Mesendoderm (in vitro differentiated cells): ENCODE results near the gene MTUS2.

ENCODE experiments used
- DNase-seq: peaks from one replicate; pipeline ENCODE4 v3.0.0; 2013
- H2AK5ac ChIP-seq: 2 replicates; pipeline ENCODE4 v1.6.1; 2013; ENCODE audit warnings: low read length, inconsistent platforms
- H2BK120ac ChIP-seq: 2 replicates; pipeline ENCODE4 v1.6.1; 2013; ENCODE audit warnings: low read depth, mild to moderate bottlenecking, low read length, moderate library complexity, mixed read lengths
- H2BK15ac ChIP-seq: replicated peaks from 2 replicates; pipeline ENCODE4 v1.6.1; 2013; ENCODE audit warnings: low read depth, mild to moderate bottlenecking, moderate library complexity
- H2BK5ac ChIP-seq: 2 replicates; pipeline ENCODE4 v1.6.1; 2013; ENCODE audit warnings: low read length, inconsistent platforms
- H3K18ac ChIP-seq: 2 replicates; pipeline ENCODE4 v1.6.1; 2013; ENCODE audit warnings: mild to moderate bottlenecking, low read length, mixed read lengths
- H3K23ac ChIP-seq: one replicate; pipeline ENCODE4 v1.6.1; 2013; ENCODE audit warnings: low read length
- H3K27ac ChIP-seq: 2 replicates; pipeline ENCODE4 v1.5.1; 2013; ENCODE audit warnings: low read depth, mild to moderate bottlenecking, inconsistent platforms, low read length, moderate library complexity
- H3K27me3 ChIP-seq: 2 replicates; pipeline ENCODE4 v1.6.1; 2013; ENCODE audit warnings: low read length, control low read depth, mild to moderate bottlenecking, inconsistent platforms; ENCODE audit not compliant: insufficient read depth, poor library complexity
- H3K36me3 ChIP-seq: 2 replicates; pipeline ENCODE4 v1.6.1; 2013; ENCODE audit warnings: low read length, inconsistent platforms; ENCODE audit not compliant: control insufficient read depth, insufficient read depth
- H3K4ac ChIP-seq: one replicate; pipeline ENCODE4 v1.6.1; 2013; ENCODE audit warnings: low read depth, mild to moderate bottlenecking, low read length, moderate library complexity
- H3K4me1 ChIP-seq: 2 replicates; pipeline ENCODE4 v1.6.1; 2013; ENCODE audit warnings: low read depth, low read length, inconsistent platforms; ENCODE audit not compliant: control insufficient read depth
- H3K4me2 ChIP-seq: 2 replicates; pipeline ENCODE4 v1.6.1; 2013; ENCODE audit warnings: low read length
- H3K4me3 ChIP-seq: 2 replicates; pipeline ENCODE4 v1.5.1; 2013; ENCODE audit warnings: mild to moderate bottlenecking, low read length
- H3K56ac ChIP-seq: one replicate; pipeline ENCODE4 v1.6.1; 2013; ENCODE audit warnings: low read length
- H3K79me1 ChIP-seq: 2 replicates; pipeline ENCODE4 v1.6.1; 2013; ENCODE audit warnings: low read length, inconsistent platforms
- H3K79me2 ChIP-seq: 2 replicates; pipeline ENCODE4 v1.6.1; 2013; ENCODE audit warnings: mild to moderate bottlenecking, low read length; ENCODE audit not compliant: control insufficient read depth, insufficient read depth
- H3K9ac ChIP-seq: 2 replicates; pipeline ENCODE4 v1.6.1; 2013; ENCODE audit warnings: low read length, inconsistent platforms
- H4K5ac ChIP-seq: one replicate; pipeline ENCODE4 v1.6.1; 2013; ENCODE audit warnings: low read length
- H4K8ac ChIP-seq: one replicate; pipeline ENCODE4 v1.6.1; 2013; ENCODE audit warnings: low read depth, mild to moderate bottlenecking, control low read depth, low read length, moderate library complexity
- WGBS: extraction: QIAGEN DNeasy Blood & Tissue Kit; methylation state at CpG from one replicate; pipeline ENCODE4 v1.1.7; 2013; ENCODE audit warnings: low lambda C conversion rate, missing lambda C conversion rate; ENCODE audit not compliant: insufficient coverage; ENCODE audit errors: extremely low coverage; 5-methylcytosine and 5-hydroxymethylcytosine counted together

MTUS2 gene

GRCh38 chr13:28954419-28954725 is 134.2 kb downstream of the MTUS2 start:
- Histone ChIP-seq H3K56ac (no peak overlapping the region), H3K4ac (no peak overlapping the region), H3K23ac (no peak overlapping the region), H3K36me3 (no peaks in the 10 kb centered on the region), H3K4me2 (no peak overlapping the region), H3K18ac (no peak overlapping the region), H2BK15ac (no peak overlapping the region), H4K8ac (no peak overlapping the region), H3K27me3 (no peaks in the 10 kb centered on the region), H3K4me3 (no peak overlapping the region), H3K79me2 (no peaks in the 10 kb centered on the region), H3K9ac (no peak overlapping the region), H3K79me1 (no peaks in the 10 kb centered on the region), H2BK120ac (no peak overlapping the region), H4K5ac (no peak overlapping the region), H3K4me1 (no peaks in the 10 kb centered on the region), H2AK5ac (no peak overlapping the region), H2BK5ac (no peak overlapping the region), H3K27ac (no peak overlapping the region)
- WGBS: no CpG with 5 or more reads among the region's 5 CpGs
- no peak for DNase-seq

DNA sequence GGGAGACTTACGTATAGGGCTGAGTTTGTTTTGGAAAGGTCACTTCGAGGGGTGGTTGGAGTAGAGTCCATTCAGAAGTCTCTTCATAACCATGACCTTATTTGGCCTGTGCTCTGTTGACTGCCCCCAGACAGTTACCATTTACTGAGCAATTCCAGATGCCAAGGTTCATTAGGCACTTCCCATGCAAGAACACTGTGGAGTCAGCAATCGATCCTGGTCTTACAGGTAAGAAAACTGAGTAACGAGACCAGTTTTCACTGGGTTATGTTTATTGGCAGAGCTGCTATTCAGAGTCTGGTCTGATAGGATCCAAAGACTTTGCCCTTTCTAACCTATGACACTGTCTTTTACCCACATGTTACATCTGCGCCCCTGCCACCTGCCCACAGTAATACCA is 134.7 kb downstream of the MTUS2 start:
- no peak overlapping the region for H2BK5ac ChIP-seq
- WGBS: no CpG with 5 or more reads among the region's 5 CpGs
- no peak overlapping the region for H4K5ac ChIP-seq
- H3K79me2 ChIP-seq: no peaks in the 10 kb centered on the region
- H2AK5ac ChIP-seq: no peak overlapping the region
- no peak overlapping the region for H3K4ac ChIP-seq
- no peaks in the 10 kb centered on the region for H3K79me1 ChIP-seq
- no peaks in the 10 kb centered on the region for H3K27me3 ChIP-seq
- H3K18ac ChIP-seq: no peak overlapping the region
- no peak overlapping the region for H2BK120ac ChIP-seq
- H4K8ac ChIP-seq: no peak overlapping the region
- no peak overlapping the region for H3K23ac ChIP-seq
- no peak overlapping the region for H3K4me3 ChIP-seq
- no peak overlapping the region for H2BK15ac ChIP-seq
- no peaks in the 10 kb centered on the region for H3K4me1 ChIP-seq
- no peak overlapping the region for H3K56ac ChIP-seq
- H3K27ac ChIP-seq: no peak overlapping the region
- no peak for DNase-seq
- no peaks in the 10 kb centered on the region for H3K36me3 ChIP-seq
- H3K9ac ChIP-seq: no peak overlapping the region
- no peak overlapping the region for H3K4me2 ChIP-seq

GRCh38 chr13:28955264-28955966 is 135.3 kb downstream of the MTUS2 start:
- H3K4me2 ChIP-seq: no peak overlapping the region
- no peak overlapping the region for H2BK15ac ChIP-seq

DNA sequence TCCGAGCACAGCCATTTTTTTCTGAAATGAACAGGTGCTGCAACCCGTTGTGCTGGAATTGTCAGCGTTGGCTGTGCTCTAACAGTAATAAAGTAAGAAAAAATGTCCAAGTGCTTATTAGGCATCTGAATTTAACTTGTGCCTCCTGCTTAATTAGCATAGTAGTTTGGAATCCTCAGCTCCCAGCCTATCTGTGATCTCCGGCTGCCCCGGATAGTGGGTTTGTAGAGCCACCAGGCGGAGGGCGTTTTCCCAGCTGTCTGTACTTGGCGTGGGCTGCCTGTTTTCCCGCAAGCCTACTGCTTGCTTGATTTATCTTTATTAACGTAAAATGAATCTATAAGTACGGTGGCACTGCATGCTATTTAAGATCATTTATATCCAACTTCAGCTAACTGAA is 137.9 kb downstream of the MTUS2 start:
- Histone ChIP-seq H4K8ac (no peak overlapping the region), H3K79me1 (no peaks in the 10 kb centered on the region), H2BK120ac (no peak overlapping the region)

More at GRCh38 chr13:28955264-28955966, 135.3 kb downstream of the MTUS2 start:
- Histone ChIP-seq H3K79me2 (no peaks in the 10 kb centered on the region), H3K27ac (no peak overlapping the region), H3K4ac (no peak overlapping the region), H3K4me3 (no peak overlapping the region), H3K4me1 (no peaks in the 10 kb centered on the region), H3K18ac (no peak overlapping the region), H3K9ac (no peak overlapping the region), H2AK5ac (no peak overlapping the region), H3K36me3 (no peaks in the 10 kb centered on the region), H2BK120ac (no peak overlapping the region), H3K56ac (no peak overlapping the region), H4K5ac (no peak overlapping the region), H4K8ac (no peak overlapping the region), H2BK5ac (no peak overlapping the region), H3K27me3 (no peaks in the 10 kb centered on the region), H3K79me1 (no peaks in the 10 kb centered on the region), H3K23ac (no peak overlapping the region)
- no CpG with 5 or more reads among the region's 2 CpGs for WGBS
- DNase-seq: no peak

GRCh38 chr13:28958441-28958840 is 138.3 kb downstream of the MTUS2 start:
- Histone ChIP-seq H3K4ac (no peak overlapping the region), H2BK15ac (no peak overlapping the region), H3K36me3 (no peaks in the 10 kb centered on the region), H3K27ac (no peak overlapping the region), H3K23ac (no peak overlapping the region), H4K8ac (no peak overlapping the region), H2BK120ac (no peak overlapping the region), H3K9ac (no peak overlapping the region), H3K18ac (no peak overlapping the region), H3K4me1 (no peaks in the 10 kb centered on the region), H2BK5ac (no peak overlapping the region), H4K5ac (no peak overlapping the region), H2AK5ac (no peak overlapping the region), H3K4me2 (no peak overlapping the region), H3K27me3 (no peaks in the 10 kb centered on the region), H3K79me1 (no peaks in the 10 kb centered on the region), H3K4me3 (no peak overlapping the region), H3K56ac (no peak overlapping the region), H3K79me2 (no peaks in the 10 kb centered on the region)
- no CpG with 5 or more reads among the region's 3 CpGs for WGBS
- no peak for DNase-seq

More for the DNA sequence above, 137.9 kb downstream of the MTUS2 start:
- H3K56ac ChIP-seq: no peak overlapping the region
- no peak overlapping the region for H2BK15ac ChIP-seq
- no peaks in the 10 kb centered on the region for H3K36me3 ChIP-seq
- H3K27ac ChIP-seq: no peak overlapping the region
- no peak overlapping the region for H3K4ac ChIP-seq
- H3K18ac ChIP-seq: no peak overlapping the region
- H3K4me2 ChIP-seq: no peak overlapping the region
- H4K5ac ChIP-seq: no peak overlapping the region
- H3K79me2 ChIP-seq: no peaks in the 10 kb centered on the region
- no peak overlapping the region for H2AK5ac ChIP-seq
- no peak overlapping the region for H3K23ac ChIP-seq
- WGBS: no CpG with 5 or more reads among the region's 11 CpGs
- H2BK5ac ChIP-seq: no peak overlapping the region
- no peaks in the 10 kb centered on the region for H3K4me1 ChIP-seq
- no peak overlapping the region for H3K9ac ChIP-seq
- no peak for DNase-seq
- no peaks in the 10 kb centered on the region for H3K27me3 ChIP-seq
- H3K4me3 ChIP-seq: no peak overlapping the region

GRCh38 chr13:28964052-28964451 is 143.9 kb downstream of the MTUS2 start:
- no peaks in the 10 kb centered on the region for H3K79me2 ChIP-seq
- no peak overlapping the region for H3K9ac ChIP-seq
- WGBS: no CpG with 5 or more reads among the region's 1 CpG
- no peak overlapping the region for H3K4me2 ChIP-seq
- H3K27me3 ChIP-seq: no peaks in the 10 kb centered on the region
- H4K5ac ChIP-seq: no peak overlapping the region
- no peaks in the 10 kb centered on the region for H3K79me1 ChIP-seq
- no peak overlapping the region for H2BK5ac ChIP-seq
- no peak overlapping the region for H3K18ac ChIP-seq
- no peaks in the 10 kb centered on the region for H3K4me1 ChIP-seq
- H2AK5ac ChIP-seq: no peak overlapping the region
- H3K27ac ChIP-seq: no peak overlapping the region
- H3K36me3 ChIP-seq: no peaks in the 10 kb centered on the region
- no peak overlapping the region for H3K56ac ChIP-seq
- H3K23ac ChIP-seq: no peak overlapping the region
- DNase-seq: no peak
- H2BK120ac ChIP-seq: no peak overlapping the region
- no peak overlapping the region for H2BK15ac ChIP-seq
- no peak overlapping the region for H3K4me3 ChIP-seq
- H3K4ac ChIP-seq: no peak overlapping the region
- no peak overlapping the region for H4K8ac ChIP-seq
